CD14-positive monocyte (primary cell): Measurements from ENCODE around the gene WWOX. TPM values are rescaled to one million over a fixed set of nuclear protein-coding genes. Genes with fewer than 3 reads are reported as not detected.

Experiments
- DNase-seq, 3 donors: peaks; one replicate each; pipeline ENCODE4 v3.0.0-alpha.2; 2011 to 2022
- H2AFZ ChIP-seq: 2 replicates; pipeline ENCODE4 v1.6.0; 2012; ENCODE audit warnings: mild to moderate bottlenecking, low read depth, low read length, inconsistent platforms; ENCODE audit not compliant: insufficient read depth, poor library complexity, severe bottlenecking
- H3K27ac ChIP-seq, 2 donors: 1 replicate in 1 of 2; 2 replicates in 1 of 2; pipeline ENCODE4 v1.5.1; 2012 to 2013; ENCODE audit warnings: low read length in 2 of 2, control low read depth in 1 of 2, inconsistent platforms in 1 of 2, low read depth in 1 of 2, mild to moderate bottlenecking in 1 of 2
- H3K27me3 ChIP-seq, 2 donors: one replicate each; pipeline versions ENCODE4 v1.6.0 to v1.6.1; 2011 to 2013; ENCODE audit warnings: low read length in 2 of 2; ENCODE audit not compliant: control insufficient read depth in 2 of 2, insufficient read depth in 2 of 2
- H3K36me3 ChIP-seq, 2 donors: replicated peaks in 1 of 2; 1 replicate in 1 of 2; 2 replicates in 1 of 2; pipeline versions ENCODE4 v1.5.1 to v1.6.1; 2012 to 2013; ENCODE audit warnings: low read length in 2 of 2, control low read depth in 1 of 2, inconsistent platforms in 1 of 2, mild to moderate bottlenecking in 1 of 2; ENCODE audit not compliant: insufficient read depth in 2 of 2, control insufficient read depth in 1 of 2
- H3K4me1 ChIP-seq, 2 donors: 1 replicate in 1 of 2; 2 replicates in 1 of 2; pipeline versions ENCODE4 v1.5.1 to v1.6.1; 2012 to 2013; ENCODE audit warnings: low read length in 2 of 2, control low read depth in 1 of 2, inconsistent platforms in 1 of 2, mild to moderate bottlenecking in 1 of 2, moderate library complexity in 1 of 2; ENCODE audit not compliant: insufficient read depth in 2 of 2, control insufficient read depth in 1 of 2
- H3K4me2 ChIP-seq: replicated peaks from 2 replicates; pipeline ENCODE3; 2012; ENCODE audit warnings: low read length, moderate library complexity, mild to moderate bottlenecking; ENCODE audit not compliant: poor library complexity, severe bottlenecking; ENCODE audit errors: extremely low read depth
- H3K4me3 ChIP-seq, 3 experiments: fragments of 200-600 bp in 1 of 3; sonication (generic) in 1 of 3; replicated peaks in 1 of 3; 1 replicate in 2 of 3; 2 replicates in 1 of 3; pipeline ENCODE4 v1.5.1; 2011 to 2013; ENCODE audit warnings: low read length in 3 of 3, mild to moderate bottlenecking in 3 of 3, control low read depth in 2 of 3, low read depth in 2 of 3, inconsistent platforms in 1 of 3, moderate library complexity in 1 of 3
- H3K79me2 ChIP-seq: 2 replicates; pipeline ENCODE4 v1.6.0; 2012; ENCODE audit warnings: mild to moderate bottlenecking, control low read depth, inconsistent platforms, low read length, moderate library complexity; ENCODE audit not compliant: insufficient read depth
- H3K9ac ChIP-seq: 2 replicates; pipeline ENCODE4 v1.6.0; 2017; ENCODE audit warnings: low read length, mild to moderate bottlenecking; ENCODE audit not compliant: insufficient read depth, poor library complexity, severe bottlenecking
- H3K9me3 ChIP-seq, 2 donors: replicated peaks in 1 of 2; 1 replicate in 1 of 2; 2 replicates in 1 of 2; pipeline versions ENCODE4 v1.5.1 to v1.6.1; 2012 to 2013; ENCODE audit warnings: low read length in 2 of 2, control low read depth in 1 of 2; ENCODE audit not compliant: control insufficient read depth in 1 of 2, insufficient read depth in 1 of 2
- H4K20me1 ChIP-seq: 2 replicates; pipeline ENCODE4 v1.6.0; 2012; ENCODE audit warnings: mild to moderate bottlenecking, low read length, control low read depth, moderate library complexity; ENCODE audit not compliant: insufficient read depth
- H3K27ac Mint-ChIP-seq, 7 donors: one replicate each; pipeline ENCODE4 v1.8.0; 2020; ENCODE audit warnings: mild to moderate bottlenecking in 7 of 7, mixed read lengths in 7 of 7, moderate library complexity in 6 of 7, inconsistent platforms in 2 of 7
- H3K27me3 Mint-ChIP-seq, 3 donors: one replicate each; pipeline ENCODE4 v1.8.0; 2021 to 2022; ENCODE audit warnings: low read depth in 3 of 3, mild to moderate bottlenecking in 3 of 3, mixed read lengths in 3 of 3, moderate library complexity in 3 of 3, inconsistent platforms in 1 of 3
- H3K36me3 Mint-ChIP-seq, 2 donors: one replicate each; pipeline ENCODE4 v1.8.0; 2020; ENCODE audit warnings: mixed read lengths in 2 of 2, inconsistent platforms in 1 of 2, mild to moderate bottlenecking in 1 of 2
- H3K4me1 Mint-ChIP-seq: one replicate; pipeline ENCODE4 v1.8.0; 2020; ENCODE audit warnings: mild to moderate bottlenecking, mixed read lengths
- H3K4me3 Mint-ChIP-seq, 2 donors: one replicate each; pipeline ENCODE4 v1.8.0; 2020; ENCODE audit warnings: mild to moderate bottlenecking in 2 of 2, mixed read lengths in 2 of 2, moderate library complexity in 1 of 2
- H3K9me3 Mint-ChIP-seq, 7 donors: one replicate each; pipeline ENCODE4 v1.8.0; 2020 to 2022; ENCODE audit warnings: mixed read lengths in 7 of 7, mild to moderate bottlenecking in 6 of 7, moderate library complexity in 6 of 7, inconsistent platforms in 2 of 7
- WGBS: methylation state at CpG from one replicate; pipeline ENCODE4 v1.1.5; 2013; ENCODE audit warnings: missing lambda C conversion rate; ENCODE audit not compliant: insufficient coverage; 5-methylcytosine and 5-hydroxymethylcytosine counted together
- intact Hi-C, 2 donors: fragments of 100-400 bp; cut with micrococcal nuclease; formaldehyde crosslinking; loops; one replicate each; pipeline versions ENCODE4 v1.15.0 to v1.15.1; 2023
- polyA plus RNA-seq, 3 donors: library from polyadenylated mRNA; depleted of rRNA in 1 of 3; unstranded in 2 of 3; stranded (reverse) in 1 of 3; fragments of 300-500 nt in 2 of 3; fragments of >200 nt in 1 of 3; fragmentation: Illumina TruSeq in 2 of 3; gene quantifications; 1 replicate in 2 of 3; 2 replicates in 1 of 3; pipeline ENCODE4 v1.2.3, GENCODE V29; 2012 to 2021
- TF ChIP-seq, protein P1 (sequence below): fragments of 200-600 bp; IDR thresholded peaks from one replicate; pipeline ENCODE4 v1.8.0; 2022; ENCODE audit warnings: antibody characterized with exemption, mild to moderate bottlenecking

Gene WWOX
- polyA plus RNA-seq, 3 donors: 4.0 to 7.0 (median 6.3) TPM

DNA sequence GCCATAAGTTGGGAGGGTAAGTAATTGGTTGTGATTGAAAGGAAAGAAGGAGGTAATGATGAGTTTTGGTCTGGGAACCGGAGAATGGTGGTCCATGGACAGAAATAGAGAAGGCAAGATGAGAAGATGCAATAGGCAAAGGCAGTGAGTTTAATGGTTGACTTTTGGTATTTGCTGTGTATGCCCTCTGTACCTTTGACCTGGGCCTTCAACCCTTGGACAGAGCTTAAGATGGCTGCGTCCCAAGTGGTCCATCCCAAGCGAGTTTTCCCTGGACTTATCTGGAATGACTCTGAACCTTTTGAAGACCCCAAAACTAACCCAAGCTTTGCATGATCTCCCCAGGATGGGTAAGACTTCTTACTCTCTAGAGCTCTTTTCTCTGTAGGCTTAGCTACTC lies 836.6 kb downstream of the WWOX start:
- no peak overlapping the region for H3K4me2 ChIP-seq
- no peak overlapping the region for H3K27ac ChIP-seq
- DNase-seq: no peak
- TF ChIP-seq, protein P1, sequence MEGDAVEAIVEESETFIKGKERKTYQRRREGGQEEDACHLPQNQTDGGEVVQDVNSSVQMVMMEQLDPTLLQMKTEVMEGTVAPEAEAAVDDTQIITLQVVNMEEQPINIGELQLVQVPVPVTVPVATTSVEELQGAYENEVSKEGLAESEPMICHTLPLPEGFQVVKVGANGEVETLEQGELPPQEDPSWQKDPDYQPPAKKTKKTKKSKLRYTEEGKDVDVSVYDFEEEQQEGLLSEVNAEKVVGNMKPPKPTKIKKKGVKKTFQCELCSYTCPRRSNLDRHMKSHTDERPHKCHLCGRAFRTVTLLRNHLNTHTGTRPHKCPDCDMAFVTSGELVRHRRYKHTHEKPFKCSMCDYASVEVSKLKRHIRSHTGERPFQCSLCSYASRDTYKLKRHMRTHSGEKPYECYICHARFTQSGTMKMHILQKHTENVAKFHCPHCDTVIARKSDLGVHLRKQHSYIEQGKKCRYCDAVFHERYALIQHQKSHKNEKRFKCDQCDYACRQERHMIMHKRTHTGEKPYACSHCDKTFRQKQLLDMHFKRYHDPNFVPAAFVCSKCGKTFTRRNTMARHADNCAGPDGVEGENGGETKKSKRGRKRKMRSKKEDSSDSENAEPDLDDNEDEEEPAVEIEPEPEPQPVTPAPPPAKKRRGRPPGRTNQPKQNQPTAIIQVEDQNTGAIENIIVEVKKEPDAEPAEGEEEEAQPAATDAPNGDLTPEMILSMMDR: no peak
- H3K4me3 ChIP-seq: no peak overlapping the region
- no peaks in the 10 kb centered on the region for H3K9me3 ChIP-seq
- no peak overlapping the region for H3K9ac ChIP-seq
- no peaks in the 10 kb centered on the region for H3K36me3 ChIP-seq
- Mint-ChIP-seq H3K4me3 (no peak overlapping the region), H3K36me3 (no peaks in the 10 kb centered on the region), H3K4me1 (peaks cover 2% of the 10 kb centered on the region), H3K27ac (no peak overlapping the region), H3K9me3 (peaks cover 0 to 5% (median 2%) of the 10 kb centered on the region in 7 donors), H3K27me3 (peaks cover 0 to 2% (median 2%) of the 10 kb centered on the region in 3 donors)
- H4K20me1 ChIP-seq: no peaks in the 10 kb centered on the region
- 95% methylated on average over 3 of the region's 3 CpGs for WGBS
- H3K27me3 ChIP-seq: no peaks in the 10 kb centered on the region
- no peaks in the 10 kb centered on the region for H3K4me1 ChIP-seq
- intact Hi-C loops: no loop called here
- H3K79me2 ChIP-seq: no peaks in the 10 kb centered on the region
- no peak overlapping the region for H2AFZ ChIP-seq

DNA sequence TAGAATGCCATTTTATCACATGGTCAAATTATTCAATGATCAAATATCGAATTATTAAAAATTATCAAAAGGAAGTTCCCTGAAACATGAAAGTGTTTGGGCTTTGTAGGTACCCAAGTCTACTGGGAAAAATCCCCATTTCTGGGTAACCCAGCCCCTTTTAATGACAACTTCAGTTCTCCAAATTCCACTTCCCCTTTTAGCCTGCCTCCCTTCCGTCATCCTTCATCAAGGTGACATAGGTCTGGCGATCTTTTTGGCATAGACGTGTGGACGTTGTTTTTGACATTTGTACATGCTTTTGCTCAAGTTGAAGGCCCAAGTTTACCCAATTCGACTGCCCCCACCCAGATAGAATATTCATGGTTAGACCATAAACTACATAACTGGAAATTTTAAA lies 840.1 kb downstream of the WWOX start:
- Histone ChIP-seq H3K27me3 (no peaks in the 10 kb centered on the region), H2AFZ (no peak overlapping the region), H3K4me3 (no peak overlapping the region), H3K4me2 (no peak overlapping the region), H3K27ac (no peak overlapping the region), H3K79me2 (no peaks in the 10 kb centered on the region), H3K9me3 (no peaks in the 10 kb centered on the region), H3K4me1 (peaks cover 0 to 4% of the 10 kb centered on the region in 2 donors), H3K9ac (no peak overlapping the region), H4K20me1 (no peaks in the 10 kb centered on the region), H3K36me3 (no peaks in the 10 kb centered on the region)
- TF ChIP-seq, protein P1: no peak
- Mint-ChIP-seq H3K9me3 (peaks cover 0 to 2% (median 0%) of the 10 kb centered on the region in 7 donors), H3K4me1 (peaks cover 10% of the 10 kb centered on the region), H3K36me3 (no peaks in the 10 kb centered on the region), H3K27me3 (peaks cover 2 to 5% (median 5%) of the 10 kb centered on the region in 3 donors), H3K4me3 (no peak overlapping the region), H3K27ac (no peak overlapping the region)
- intact Hi-C loops: no loop called here
- DNase-seq: peak in 2 of 3 donors; percentile 27 to 56
- no CpG with 5 or more reads among the region's 6 CpGs for WGBS
